ENCODE data around the gene SAMD4B.
"Not testable (repeated sequence)": the region's sequence is repeated elsewhere in the genome, so short reads cannot be mapped to it uniquely, and the experiment has no call there.

The SAMD4B gene

GRCh38 chr19:39314016-39314728 lies 28.0 kb upstream of the SAMD4B start:
- no peak for DNase-seq

DNA sequence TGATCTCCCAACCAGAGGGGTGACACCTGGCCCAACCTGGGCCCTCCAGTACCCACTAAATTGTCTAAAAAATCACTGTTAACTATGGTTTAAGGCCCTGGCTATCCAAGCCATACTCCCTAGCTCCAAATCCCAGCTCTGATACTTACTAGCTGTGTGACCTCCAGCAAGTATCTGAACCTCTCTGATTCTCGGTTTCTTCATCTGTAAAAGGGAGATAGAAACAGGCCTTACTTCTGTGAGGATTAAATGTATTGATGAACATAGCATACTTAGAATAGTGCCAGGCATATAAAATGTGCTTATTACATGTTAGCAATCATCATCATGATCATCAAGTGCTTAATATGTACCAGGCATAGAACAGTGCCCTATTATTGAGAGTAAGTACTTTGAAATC lies 26.3 kb upstream of the SAMD4B start:
- DNase-seq = no peak

GRCh38 chr19:39316627-39317321 lies 25.4 kb upstream of the SAMD4B start:
- no peak for DNase-seq

DNA sequence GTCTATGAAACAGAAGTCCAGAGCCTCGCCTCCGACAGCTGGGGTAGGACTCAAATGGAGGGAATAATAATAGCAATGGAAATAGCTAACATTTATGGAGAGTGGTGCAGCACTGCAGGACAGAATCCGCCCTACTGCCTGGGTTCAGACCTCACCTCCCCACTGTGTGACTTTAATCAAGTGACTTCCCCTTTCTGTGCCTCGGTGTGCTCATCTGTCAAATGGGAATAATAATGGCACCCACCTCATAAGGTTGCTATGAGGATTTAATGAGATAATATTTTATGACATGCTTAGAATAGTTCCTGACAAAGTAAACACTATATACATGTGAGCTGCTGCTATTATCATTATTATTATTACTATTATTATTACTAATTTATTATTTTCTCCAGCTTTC lies 24.7 kb upstream of the SAMD4B start:
- DNase-seq = no peak

- DNase-seq = no peak
Observed at GRCh38 chr19:39318071-39318470, 24.1 kb upstream of the SAMD4B start.

DNA sequence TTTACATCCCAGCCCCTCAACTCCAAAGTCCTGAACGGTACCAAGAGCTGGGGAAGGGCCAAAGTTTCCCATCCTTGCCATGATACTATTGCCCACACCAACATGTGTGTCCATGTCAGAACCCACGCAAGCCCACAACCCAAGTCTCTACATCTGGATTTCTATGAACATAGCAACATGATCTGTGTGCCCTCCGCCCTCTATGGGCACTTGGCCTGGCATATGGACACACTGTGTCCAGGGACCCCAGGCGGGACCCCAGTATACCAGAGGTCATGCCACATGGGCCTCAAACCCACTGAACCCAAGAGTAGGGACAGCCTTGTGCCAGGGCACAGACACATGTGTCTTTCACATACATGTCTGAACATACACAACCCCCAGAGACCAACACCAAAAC lies 23.5 kb upstream of the SAMD4B start:
- no peak for DNase-seq

GRCh38 chr19:39319098-39319891 lies 22.9 kb upstream of the SAMD4B start:
- no peak for DNase-seq

DNA sequence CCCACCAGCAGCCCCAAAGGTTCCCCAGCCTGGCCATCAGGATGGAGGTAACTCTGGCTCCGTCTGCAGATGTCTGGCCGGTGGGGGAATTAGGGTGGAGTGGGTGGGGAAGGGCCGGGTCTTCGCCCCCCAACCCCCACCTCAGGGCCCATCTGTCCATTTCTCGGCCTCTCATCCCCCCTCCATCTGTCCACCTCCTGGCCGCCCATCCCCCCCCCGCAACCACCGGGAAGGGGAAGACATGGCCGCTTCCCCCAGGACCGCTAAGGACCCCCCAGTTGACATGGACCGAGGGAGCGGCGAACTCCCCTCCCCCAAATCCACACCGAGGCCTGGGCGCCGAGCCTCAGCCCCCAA lies 22.4 kb upstream of the SAMD4B start:
- DNase-seq = no peak

- DNase-seq = no peak
Observed at GRCh38 chr19:39321117-39321831, 20.9 kb upstream of the SAMD4B start.

- DNase-seq = no peak
Observed at GRCh38 chr19:39321832-39322176, 20.4 kb upstream of the SAMD4B start.

DNA sequence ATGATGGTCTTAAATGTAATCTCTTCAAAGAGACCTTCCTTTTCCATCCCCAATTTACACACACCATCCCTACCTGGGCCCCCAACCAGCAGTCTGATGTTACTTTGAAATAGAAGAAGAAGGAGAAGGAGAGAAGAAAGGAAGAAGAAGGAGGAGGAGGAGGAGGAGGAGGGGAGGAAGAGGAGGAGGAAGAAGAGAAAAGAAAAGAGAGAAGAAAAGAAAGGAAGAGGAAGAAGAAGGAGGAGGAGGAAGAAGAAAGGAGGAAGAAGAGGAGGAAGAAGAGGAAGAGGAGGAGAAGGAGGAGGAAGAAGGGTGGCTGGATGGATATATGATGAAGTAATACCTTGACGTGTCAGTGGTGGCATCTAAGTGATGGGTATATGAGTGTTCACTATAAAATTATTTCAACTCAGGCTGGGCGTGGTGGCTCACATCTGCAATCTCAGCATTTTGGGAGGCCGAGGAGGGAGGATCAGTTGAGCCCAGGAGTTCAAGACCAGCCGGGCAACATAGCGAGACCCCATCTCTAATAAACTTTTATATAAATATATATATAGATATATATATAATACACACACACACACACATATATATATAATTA lies 17.9 kb upstream of the SAMD4B start:
- no peak for DNase-seq

- DNase-seq = no peak
Observed at GRCh38 chr19:39325778-39326665, 16.2 kb upstream of the SAMD4B start.

DNA sequence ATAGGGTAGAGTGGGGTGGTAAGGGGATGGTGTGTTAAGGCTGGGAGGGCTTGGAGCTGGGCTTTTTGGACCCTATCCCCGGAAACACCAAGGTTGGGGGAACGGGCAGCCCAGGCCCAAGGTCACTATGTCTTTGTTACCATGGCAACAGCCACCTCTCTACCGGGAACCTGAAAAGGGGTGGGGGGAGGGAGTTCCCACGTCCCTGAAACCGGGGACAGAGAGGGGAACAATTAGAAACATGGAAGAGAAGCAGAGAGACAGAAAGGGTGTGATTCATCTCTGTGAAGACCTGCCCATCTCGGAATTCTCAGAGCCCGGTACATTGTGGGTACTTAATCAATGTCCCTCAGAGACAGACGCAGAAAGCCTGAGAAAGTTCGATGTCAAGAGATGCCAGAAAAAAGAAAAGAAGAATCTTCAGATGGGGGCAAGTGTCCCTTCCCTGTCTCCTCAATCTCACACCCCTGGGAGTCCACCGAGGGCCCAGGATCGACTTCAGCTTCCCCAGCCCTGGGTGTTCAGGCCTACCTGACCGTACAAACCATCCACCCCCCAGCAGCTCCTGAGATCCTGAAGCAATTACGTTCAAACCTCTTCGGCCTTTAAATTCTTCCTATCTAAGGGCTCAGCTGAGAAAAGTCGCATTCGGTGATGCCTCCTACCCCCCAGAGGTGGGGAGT lies 14.7 kb upstream of the SAMD4B start:
- DNase-seq = no peak

DNA sequence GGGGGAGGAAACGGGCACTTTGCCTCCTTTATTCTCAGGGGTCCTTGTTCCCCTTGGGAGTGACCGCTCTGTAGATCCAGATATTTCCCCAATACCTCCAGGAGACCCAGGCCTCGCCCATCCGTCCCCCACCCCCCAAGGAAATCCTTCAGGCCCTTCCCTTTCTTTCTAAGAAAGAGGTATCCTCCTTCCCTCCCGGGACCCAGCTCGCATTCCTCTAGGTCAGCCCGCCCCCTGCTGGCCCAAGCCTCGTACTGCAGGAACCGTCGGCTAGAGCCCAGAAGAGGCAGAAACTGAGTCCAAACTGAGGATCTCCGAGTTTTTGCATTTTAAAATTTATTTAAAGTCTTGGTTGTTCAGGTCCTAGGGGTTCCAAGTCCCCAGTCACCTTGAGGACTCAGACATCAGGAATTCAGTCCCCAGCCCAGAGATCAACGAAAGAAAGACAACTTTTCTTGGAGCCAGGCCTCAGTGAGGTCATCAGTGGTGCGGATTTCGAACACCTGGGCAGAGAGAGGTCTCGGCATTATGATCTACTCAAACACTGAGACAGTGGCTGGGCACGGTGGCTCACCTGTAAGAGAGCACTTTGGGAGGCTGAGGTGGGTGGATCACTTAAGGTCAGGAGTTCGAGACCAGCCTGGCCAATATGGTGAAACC lies 14.0 kb upstream of the SAMD4B start:
- DNase-seq = peak; percentile 87

GRCh38 chr19:39329948-39330347 lies 12.3 kb upstream of the SAMD4B start:
- DNase-seq = no peak

GRCh38 chr19:39332293-39332692 lies 9.9 kb upstream of the SAMD4B start:
- no peak for DNase-seq

DNA sequence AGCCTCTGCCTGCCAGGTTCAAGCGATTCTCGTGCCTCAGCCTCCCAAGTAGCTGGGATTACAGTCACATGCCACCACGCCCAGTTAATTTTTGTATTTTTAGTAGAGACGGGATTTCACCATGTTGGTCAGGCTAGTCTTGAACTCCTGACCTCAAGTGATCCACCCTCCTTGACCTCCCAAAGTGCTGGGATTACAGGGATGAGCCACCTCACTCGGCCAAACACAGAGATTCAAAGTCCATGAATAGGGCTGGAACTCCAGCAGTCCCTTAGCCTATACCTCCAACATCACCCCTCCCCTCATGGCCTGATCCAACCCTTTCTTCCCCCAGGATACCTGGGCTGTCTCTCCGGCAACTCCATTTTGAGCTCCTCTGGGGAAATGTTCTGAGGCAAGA lies 9.5 kb upstream of the SAMD4B start:
- DNase-seq = not testable (repeated sequence)

GRCh38 chr19:39333507-39333906 lies 8.7 kb upstream of the SAMD4B start:
- DNase-seq = no peak

GRCh38 chr19:39334444-39334976 lies 7.7 kb upstream of the SAMD4B start:
- DNase-seq = no peak

DNA sequence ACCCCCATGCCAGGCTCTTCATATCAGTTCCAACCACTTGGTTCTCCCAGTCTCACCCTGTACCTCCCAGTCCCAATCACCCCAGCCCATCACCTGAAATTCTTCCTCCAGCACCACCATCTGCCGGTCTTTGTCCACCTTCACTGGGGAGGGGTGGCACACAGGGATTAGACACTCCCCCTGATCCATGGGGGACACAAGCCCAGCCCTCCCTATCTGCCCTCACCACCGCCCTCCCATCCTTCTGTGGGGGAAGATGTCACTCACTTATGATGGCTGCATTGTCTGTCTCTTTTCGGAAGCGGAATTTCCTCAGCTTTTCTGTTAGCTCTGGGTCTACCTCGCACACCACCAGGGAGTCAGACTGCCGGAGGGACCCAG lies 7.1 kb upstream of the SAMD4B start:
- peak; percentile 50 for DNase-seq

DNA sequence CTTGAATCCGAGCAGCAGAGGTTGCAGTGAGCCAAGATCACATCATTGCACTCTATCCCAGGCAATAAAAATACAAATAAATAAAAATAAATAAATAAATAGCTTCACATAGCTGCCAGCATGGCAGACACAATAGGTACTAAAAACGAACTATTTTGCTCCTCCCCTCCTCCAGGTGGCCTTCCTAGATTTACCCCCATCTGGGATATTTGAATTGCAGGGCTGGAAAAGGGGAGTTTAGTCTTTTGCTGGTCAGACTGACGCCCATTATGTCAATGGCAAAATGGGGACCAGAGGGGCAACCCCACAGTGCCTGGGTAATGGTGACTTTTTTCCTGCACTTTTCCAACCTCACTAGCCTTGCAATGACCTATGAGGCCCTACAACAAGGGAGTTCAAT lies 5.7 kb upstream of the SAMD4B start:
- DNase-seq = no peak

All from stimulated activated CD4-positive, alpha-beta T cell treated with anti-CD3 and anti-CD28 coated beads, Interleukin-15, amount 100 ng/mL, for 24 hours (primary cell).